Keratinocyte (primary cell): ENCODE results near the gene ACADVL. TPM values are rescaled to one million over a fixed set of nuclear protein-coding genes. Genes with fewer than 3 reads are reported as not detected.

Experiments
- DNase-seq: peaks from one replicate; pipeline ENCODE4 v3.0.0-alpha.2; 2011; ENCODE audit warnings: low read depth, missing footprints, low spot score
- FAIRE-seq: peaks from 2 replicates; lab custom pipeline; 2011; peaks lifted over from hg19 to GRCh38; lab: Jason Lieb, UNC
- H2AFZ ChIP-seq: 2 replicates; pipeline ENCODE4 v1.6.0; 2012; ENCODE audit warnings: low read length, control low read depth, inconsistent platforms; ENCODE audit not compliant: control insufficient read depth
- H3K27ac ChIP-seq: 2 replicates; pipeline ENCODE4 v1.5.1; 2011; ENCODE audit warnings: low read length; ENCODE audit not compliant: control insufficient read depth, insufficient read depth
- H3K27me3 ChIP-seq: 3 replicates; pipeline ENCODE4 v1.6.0; 2011; ENCODE audit warnings: low read length; ENCODE audit not compliant: control insufficient read depth, insufficient read depth; ENCODE audit errors: extremely low read depth
- H3K36me3 ChIP-seq, 2 experiments: 2 replicates in 1 of 2; 3 replicates in 1 of 2; pipeline ENCODE4 v1.5.1; 2011; ENCODE audit warnings: low read length in 2 of 2, mild to moderate bottlenecking in 1 of 2; ENCODE audit not compliant: control insufficient read depth in 2 of 2, insufficient read depth in 2 of 2; ENCODE audit errors: extremely low read depth in 1 of 2
- H3K4me1 ChIP-seq: 3 replicates; pipeline ENCODE4 v1.5.1; 2011; ENCODE audit warnings: low read length; ENCODE audit not compliant: control insufficient read depth, insufficient read depth; ENCODE audit errors: extremely low read depth
- H3K4me2 ChIP-seq: 3 replicates; pipeline ENCODE4 v1.6.0; 2011; ENCODE audit warnings: low read depth, low read length; ENCODE audit not compliant: control insufficient read depth, insufficient read depth; ENCODE audit errors: extremely low read depth
- H3K4me3 ChIP-seq, 3 experiments: fragments of 200-600 bp in 1 of 3; sonication (generic) in 1 of 3; 2 replicates in 2 of 3; 3 replicates in 1 of 3; pipeline ENCODE4 v1.5.1; 2011 to 2016; ENCODE audit warnings: low read length in 3 of 3, mild to moderate bottlenecking in 3 of 3, control low read depth in 2 of 3, inconsistent platforms in 1 of 3, low read depth in 1 of 3, mixed read lengths in 1 of 3, mixed run types in 1 of 3, moderate library complexity in 1 of 3; ENCODE audit not compliant: control insufficient read depth in 2 of 3, insufficient read depth in 2 of 3; ENCODE audit errors: extremely low read depth in 1 of 3
- H3K79me2 ChIP-seq: 2 replicates; pipeline ENCODE4 v1.6.0; 2012; ENCODE audit warnings: low read length; ENCODE audit not compliant: control insufficient read depth, insufficient read depth
- H3K9ac ChIP-seq: 3 replicates; pipeline ENCODE4 v1.6.0; 2011; ENCODE audit warnings: low read length; ENCODE audit not compliant: control insufficient read depth, insufficient read depth; ENCODE audit errors: extremely low read depth
- H3K9me1 ChIP-seq: 3 replicates; pipeline ENCODE4 v1.6.0; 2011; ENCODE audit warnings: low read length; ENCODE audit not compliant: control insufficient read depth, insufficient read depth; ENCODE audit errors: extremely low read depth
- H3K9me3 ChIP-seq: 2 replicates; pipeline ENCODE4 v1.5.1; 2012; ENCODE audit warnings: low read depth, low read length; ENCODE audit not compliant: control insufficient read depth
- H4K20me1 ChIP-seq: 3 replicates; pipeline ENCODE4 v1.6.0; 2011; ENCODE audit warnings: low read length; ENCODE audit not compliant: control insufficient read depth, insufficient read depth; ENCODE audit errors: extremely low read depth
- CTCF ChIP-seq, 3 experiments: IDR thresholded peaks in 1 of 3; conservative IDR thresholded peaks in 1 of 3; optimal IDR thresholded peaks in 1 of 3; 2 replicates in 2 of 3; 3 replicates in 1 of 3; pipeline versions ENCODE3 to v1.5.1; 2011; ENCODE audit warnings: low read length in 3 of 3, mild to moderate bottlenecking in 3 of 3, moderate library complexity in 2 of 3, control low read depth in 1 of 3, inconsistent platforms in 1 of 3; ENCODE audit not compliant: insufficient read depth in 2 of 3; ENCODE audit errors: extremely low read depth in 1 of 3
- EZH2 ChIP-seq: IDR thresholded peaks from one replicate; pipeline ENCODE4 v1.6.1; 2012; ENCODE audit warnings: inconsistent platforms, mild to moderate bottlenecking, low read length, moderate library complexity
- dilution Hi-C: fragments of 300-500 bp; cut with MboI; formaldehyde crosslinking; loops from one replicate; pipeline ENCODE4 v1.7.0; 2020; ENCODE audit warnings: low sequenced_read_pairs; ENCODE audit not compliant: extremely low pct_ligation_motif_present
- polyA plus RNA-seq, 5 experiments: library from polyadenylated mRNA; depleted of rRNA in 3 of 5; stranded (reverse) in 3 of 5; stranded (forward) in 1 of 5; unstranded in 1 of 5; fragments of >200 nt; gene quantifications; 1 replicate in 1 of 5; 2 replicates in 3 of 5; 3 replicates in 1 of 5; pipeline versions ENCODE4 v1.2.1 to v1.2.3, GENCODE V29; 2011 to 2012; ENCODE audit warnings: missing spikeins in 2 of 5, low read depth in 1 of 5, low replicate concordance in 1 of 5

The ACADVL gene
- polyA plus RNA-seq, 1 donor (not counting 4 experiments of a cell fraction or from before 2014, with no cell fraction given), result 301 TPM

- no peak overlapping the region for H3K27ac ChIP-seq
- peaks cover 10% of the 10 kb centered on the region for H3K79me2 ChIP-seq
- TF ChIP-seq CTCF (optimal IDR thresholded peaks at IDR 0.05 in 1 of 3, IDR thresholded peaks at IDR 0.05 in 1 of 3, conservative IDR thresholded peaks at IDR 0.05 in 1 of 3; ENCODE audit: extremely low read depth in 1 of 3, insufficient read depth in 2 of 3, low read length in 3 of 3), result no peak
- TF ChIP-seq EZH2, result no peak
- peaks cover 38% of the 10 kb centered on the region for H3K4me1 ChIP-seq
- H4K20me1 ChIP-seq, result peaks cover 5% of the 10 kb centered on the region
- no peaks in the 10 kb centered on the region for H3K9me1 ChIP-seq
- FAIRE-seq, result no peak
- dilution Hi-C loops, result no loop called here
- H3K4me3 ChIP-seq, result no peak overlapping the region
- H3K36me3 ChIP-seq, result peaks cover 41 to 54% of the 10 kb centered on the region in 2 experiments
- H2AFZ ChIP-seq, result no peak overlapping the region
- H3K9me3 ChIP-seq, result no peaks in the 10 kb centered on the region
- no peaks in the 10 kb centered on the region for H3K27me3 ChIP-seq
- H3K4me2 ChIP-seq, result no peak overlapping the region
- no peak overlapping the region for H3K9ac ChIP-seq
- no peak for DNase-seq
Observed at GRCh38 chr17:7224110-7224509, 4.4 kb downstream of the ACADVL start.

GRCh38 chr17:7224661-7225111 lies 4.9 kb downstream of the ACADVL start:
- FAIRE-seq (no peak), DNase-seq (no peak)
- Histone ChIP-seq H3K9me1 (no peaks in the 10 kb centered on the region), H4K20me1 (peaks cover 5% of the 10 kb centered on the region), H3K27ac (no peak overlapping the region), H2AFZ (no peak overlapping the region), H3K9me3 (no peaks in the 10 kb centered on the region), H3K9ac (no peak overlapping the region), H3K4me2 (no peak overlapping the region), H3K4me1 (peaks cover 34% of the 10 kb centered on the region), H3K36me3 (peaks cover 42 to 60% of the 10 kb centered on the region in 2 experiments), H3K79me2 (peaks cover 12% of the 10 kb centered on the region), H3K27me3 (no peaks in the 10 kb centered on the region), H3K4me3 (no peak overlapping the region)
- dilution Hi-C loops, result no loop called here
- TF ChIP-seq CTCF (optimal IDR thresholded peaks at IDR 0.05 in 1 of 3, IDR thresholded peaks at IDR 0.05 in 1 of 3, conservative IDR thresholded peaks at IDR 0.05 in 1 of 3; ENCODE audit: extremely low read depth in 1 of 3, insufficient read depth in 2 of 3, low read length in 3 of 3) (no peak), EZH2 (no peak)
